HEK293 (cell line): ENCODE measurements around the gene CDK19.

Experiments used
- CTCF ChIA-PET: fragments of 350-600 bp; formaldehyde crosslinking; extraction: SDS; loops from one replicate; lab custom pipeline; 2021; ENCODE audit warnings: antibody characterized with exemption; lab: Yijun Ruan, JAX
- POLR2A ChIA-PET: fragments of 300-600 bp; formaldehyde crosslinking; extraction: SDS; loops from one replicate; lab custom pipeline; 2020; ENCODE audit warnings: antibody characterized with exemption, inconsistent platforms; lab: Yijun Ruan, JAX
- H3K27ac ChIP-seq: fragments of 200-500 bp; sonication (Bioruptor generic); 2 replicates; pipeline ENCODE4 v1.5.1; 2014; ENCODE audit warnings: low read depth, low read length, control low read depth, inconsistent platforms; ENCODE audit errors: extremely low read depth
- H3K36me3 ChIP-seq, 2 experiments: fragments of 200-500 bp in 1 of 2; sonication (Bioruptor generic) in 1 of 2; 1 replicate in 1 of 2; 2 replicates in 1 of 2; pipeline ENCODE4 v1.5.1; 2014 to 2017; ENCODE audit warnings: inconsistent platforms in 2 of 2, low read length in 2 of 2; ENCODE audit not compliant: control insufficient read depth in 2 of 2, insufficient read depth in 1 of 2
- H3K4me1 ChIP-seq: fragments of 200-500 bp; sonication (Bioruptor generic); 2 replicates; pipeline ENCODE4 v1.5.1; 2014; ENCODE audit warnings: mild to moderate bottlenecking, low read length, inconsistent platforms; ENCODE audit not compliant: control insufficient read depth, insufficient read depth
- H3K4me3 ChIP-seq: 2 replicates; pipeline ENCODE4 v1.5.1; 2011; ENCODE audit warnings: low read depth, mild to moderate bottlenecking, control low read depth, low read length, moderate library complexity
- H3K9me3 ChIP-seq: fragments of 200-500 bp; sonication (Bioruptor generic); 2 replicates; pipeline ENCODE4 v1.5.1; 2014; ENCODE audit warnings: low read depth, low read length, inconsistent platforms; ENCODE audit not compliant: control insufficient read depth, insufficient read depth
- AEBP2 ChIP-seq: fragments of 450-650 bp; formaldehyde crosslinking; IDR thresholded peaks from 2 replicates; pipeline ENCODE4 v1.5.1; 2016; ENCODE audit warnings: missing biosample characterization, missing genetic modification characterization, borderline replicate concordance
- HOXD13 ChIP-seq: sonication (generic); formaldehyde crosslinking; IDR thresholded peaks from 2 replicates; pipeline ENCODE4 v1.8.0; 2022; ENCODE audit warnings: missing genetic modification reagents, borderline replicate concordance
- MYNN ChIP-seq: fragments of 450-650 bp; formaldehyde crosslinking; IDR thresholded peaks from 2 replicates; pipeline ENCODE4 v1.5.1; 2016; ENCODE audit warnings: missing biosample characterization, missing genetic modification characterization, borderline replicate concordance
- OVOL3 ChIP-seq: fragments of 450-650 bp; formaldehyde crosslinking; IDR thresholded peaks from 2 replicates; pipeline ENCODE4 v1.5.1; 2016; ENCODE audit warnings: missing biosample characterization, missing genetic modification characterization
- PRDM6 ChIP-seq: fragments of 450-650 bp; formaldehyde crosslinking; IDR thresholded peaks from 2 replicates; pipeline ENCODE4 v1.5.1; 2017; ENCODE audit warnings: missing biosample characterization, missing genetic modification characterization
- REPIN1 ChIP-seq: fragments of 450-650 bp; formaldehyde crosslinking; IDR thresholded peaks from 2 replicates; pipeline ENCODE4 v1.5.1; 2017; ENCODE audit warnings: missing biosample characterization, missing genetic modification characterization, low read depth
- ZBTB6 ChIP-seq: fragments of 450-650 bp; formaldehyde crosslinking; IDR thresholded peaks from 2 replicates; pipeline ENCODE4 v1.5.1; 2017; ENCODE audit warnings: missing biosample characterization, missing genetic modification characterization
- ZFHX2 ChIP-seq: fragments of 450-650 bp; formaldehyde crosslinking; conservative IDR thresholded peaks from 2 replicates; pipeline ENCODE4 v1.5.1; 2016; ENCODE audit warnings: missing biosample characterization, missing genetic modification characterization
- ZFP37 ChIP-seq: fragments of 450-650 bp; formaldehyde crosslinking; IDR thresholded peaks from 2 replicates; pipeline ENCODE4 v1.5.1; 2016; ENCODE audit warnings: missing biosample characterization, missing genetic modification characterization
- ZFP69B ChIP-seq: fragments of 450-650 bp; formaldehyde crosslinking; IDR thresholded peaks from 2 replicates; pipeline ENCODE4 v1.5.1; 2016; ENCODE audit warnings: missing biosample characterization, missing genetic modification characterization
- ZNF132 ChIP-seq: fragments of 450-650 bp; formaldehyde crosslinking; IDR thresholded peaks from 2 replicates; pipeline ENCODE4 v1.5.1; 2017; ENCODE audit warnings: missing biosample characterization, missing genetic modification characterization, borderline replicate concordance
- ZNF223 ChIP-seq: fragments of 450-650 bp; formaldehyde crosslinking; IDR thresholded peaks from 2 replicates; pipeline ENCODE4 v1.5.1; 2016; ENCODE audit warnings: missing biosample characterization, missing genetic modification characterization
- ZNF23 ChIP-seq: fragments of 450-650 bp; formaldehyde crosslinking; IDR thresholded peaks from 2 replicates; pipeline ENCODE4 v1.5.1; 2016; ENCODE audit warnings: missing biosample characterization, missing genetic modification characterization, borderline replicate concordance
- ZNF544 ChIP-seq: fragments of 450-650 bp; formaldehyde crosslinking; IDR thresholded peaks from 2 replicates; pipeline ENCODE4 v1.5.0; 2017; ENCODE audit warnings: missing biosample characterization, missing genetic modification characterization
- ZNF549 ChIP-seq: fragments of 450-650 bp; IDR thresholded peaks from 2 replicates; pipeline ENCODE4 v1.5.1; 2018; ENCODE audit warnings: missing biosample characterization, missing genetic modification characterization, mild to moderate bottlenecking, inconsistent platforms, moderate library complexity
- ZNF610 ChIP-seq: fragments of 450-650 bp; formaldehyde crosslinking; IDR thresholded peaks from 2 replicates; pipeline ENCODE4 v1.5.1; 2016; ENCODE audit warnings: missing biosample characterization, missing genetic modification characterization, borderline replicate concordance
- ZNF639 ChIP-seq: fragments of 450-650 bp; formaldehyde crosslinking; IDR thresholded peaks from 2 replicates; pipeline ENCODE4 v1.5.1; 2016; ENCODE audit warnings: missing biosample characterization, missing genetic modification characterization
- ZNF707 ChIP-seq: fragments of 450-650 bp; formaldehyde crosslinking; IDR thresholded peaks from 2 replicates; pipeline ENCODE4 v1.5.1; 2016; ENCODE audit warnings: missing biosample characterization, missing genetic modification characterization
- ZNF76 ChIP-seq: fragments of 450-650 bp; formaldehyde crosslinking; IDR thresholded peaks from 2 replicates; pipeline ENCODE4; 2016; ENCODE audit warnings: low read depth, missing biosample characterization, missing genetic modification characterization, borderline replicate concordance
- ZNF843 ChIP-seq: fragments of 450-650 bp; formaldehyde crosslinking; IDR thresholded peaks from 2 replicates; pipeline ENCODE4 v1.5.1; 2016; ENCODE audit warnings: missing biosample characterization, missing genetic modification characterization

The CDK19 gene

GRCh38 chr6:110810896-110811586, 4.2 kb downstream of the CDK19 start:
- H3K4me1 ChIP-seq = peaks cover 10% of the 10 kb centered on the region; the same call in 1 of the 2 replicates
- CTCF ChIA-PET = interaction anchor here (0.7 to 1.0 kb wide), 2 partner anchors 68 to 256 kb away, joined by 3 read pairs; no protein-coding TSS in a partner anchor
- no peak overlapping the region for H3K27ac ChIP-seq
- TF ChIP-seq ZNF610 (tag by site-specific recombination) (no peak), ZNF544 (tag by site-specific recombination) (no peak), ZFP69B (tag by site-specific recombination) (no peak), ZNF132 (tag by site-specific recombination) (no peak), ZNF76 (tag by site-specific recombination) (no peak), MYNN (tag by site-specific recombination) (no peak), ZNF23 (no peak), ZFHX2 (tag by site-specific recombination) (no peak), ZFP37 (tag by site-specific recombination) (no peak), PRDM6 (no peak), ZNF707 (tag by site-specific recombination) (no peak), ZNF549 (tag by site-specific recombination) (no peak), ZNF843 (tag by site-specific recombination) (no peak), OVOL3 (tag by site-specific recombination) (no peak), HOXD13 (CRISPR knock-in tag) (no peak), AEBP2 (tag by site-specific recombination) (no peak), ZNF639 (tag by site-specific recombination) (no peak), ZNF223 (no peak), REPIN1 (tag by site-specific recombination) (no peak), ZBTB6 (tag by site-specific recombination) (no peak)
- no peaks in the 10 kb centered on the region; a peak in 1 of 3 replicates for H3K36me3 ChIP-seq
- POLR2A ChIA-PET = interaction anchor here (0.7 to 1.5 kb wide), 4 partner anchors 10 to 188 kb away, joined by 3 to 5 read pairs (median 4); partner anchors contain the start of gene RPF2
- H3K9me3 ChIP-seq = no peaks in the 10 kb centered on the region
- H3K4me3 ChIP-seq = no peak overlapping the region
